Trophoblast cell (in vitro differentiated cells and primary cell): ENCODE results near the gene MAML2.

Experiments
- DNase-seq, 2 donors: peaks; one replicate each; pipeline ENCODE4 v3.0.0-alpha.2; 2016
- H2AFZ ChIP-seq: 2 replicates; pipeline ENCODE4 v1.6.1; 2013; ENCODE audit warnings: low read length, moderate library complexity, mild to moderate bottlenecking; ENCODE audit not compliant: insufficient read depth, poor library complexity
- H2AK5ac ChIP-seq: 2 replicates; pipeline ENCODE4 v1.6.1; 2013; ENCODE audit warnings: mild to moderate bottlenecking, low read length
- H2BK120ac ChIP-seq: 2 replicates; pipeline ENCODE4 v1.6.1; 2013; ENCODE audit warnings: low read length, mild to moderate bottlenecking, moderate library complexity; ENCODE audit not compliant: insufficient read depth, poor library complexity
- H2BK12ac ChIP-seq: 2 replicates; pipeline ENCODE4 v1.6.1; 2013; ENCODE audit warnings: mild to moderate bottlenecking, low read length, moderate library complexity
- H2BK5ac ChIP-seq: 2 replicates; pipeline ENCODE4 v1.6.1; 2013; ENCODE audit warnings: low read length, low read depth, moderate library complexity, mild to moderate bottlenecking; ENCODE audit not compliant: poor library complexity
- H3K14ac ChIP-seq: 2 replicates; pipeline ENCODE4 v1.6.1; 2013; ENCODE audit warnings: mild to moderate bottlenecking, low read length
- H3K18ac ChIP-seq: 2 replicates; pipeline ENCODE4 v1.6.1; 2013; ENCODE audit warnings: mild to moderate bottlenecking, low read length
- H3K23ac ChIP-seq: 2 replicates; pipeline ENCODE4 v1.6.1; 2013; ENCODE audit warnings: low read length
- H3K27ac ChIP-seq: 2 replicates; pipeline ENCODE4 v1.5.1; 2013; ENCODE audit warnings: low read depth, mild to moderate bottlenecking, inconsistent platforms, low read length, moderate library complexity
- H3K27me3 ChIP-seq: 2 replicates; pipeline ENCODE4 v1.6.1; 2013; ENCODE audit warnings: inconsistent platforms, mild to moderate bottlenecking, low read length, moderate library complexity; ENCODE audit not compliant: insufficient read depth
- H3K36me3 ChIP-seq, 2 experiments: 1 replicate in 1 of 2; 2 replicates in 1 of 2; pipeline ENCODE4 v1.6.1; 2013; ENCODE audit warnings: low read length in 2 of 2, mild to moderate bottlenecking in 2 of 2, moderate library complexity in 1 of 2; ENCODE audit not compliant: insufficient read depth in 2 of 2, control insufficient read depth in 1 of 2
- H3K4ac ChIP-seq: 2 replicates; pipeline ENCODE4 v1.6.1; 2013; ENCODE audit warnings: low read depth, mild to moderate bottlenecking, low read length, moderate library complexity
- H3K4me1 ChIP-seq, 2 experiments: 1 replicate in 1 of 2; 2 replicates in 1 of 2; pipeline ENCODE4 v1.6.1; 2013; ENCODE audit warnings: low read length in 2 of 2, mild to moderate bottlenecking in 2 of 2, moderate library complexity in 1 of 2; ENCODE audit not compliant: insufficient read depth in 2 of 2, control insufficient read depth in 1 of 2
- H3K4me2 ChIP-seq: 2 replicates; pipeline ENCODE4 v1.6.1; 2013; ENCODE audit warnings: inconsistent platforms, mild to moderate bottlenecking, low read length, moderate library complexity
- H3K4me3 ChIP-seq: 2 replicates; pipeline ENCODE4 v1.5.1; 2013; ENCODE audit warnings: mild to moderate bottlenecking, low read depth, low read length, inconsistent platforms
- H3K79me1 ChIP-seq: one replicate; pipeline ENCODE4 v1.6.1; 2013; ENCODE audit warnings: low read length
- H3K79me2 ChIP-seq: 2 replicates; pipeline ENCODE4 v1.6.1; 2013; ENCODE audit warnings: low read length, mild to moderate bottlenecking; ENCODE audit not compliant: control insufficient read depth, insufficient read depth, poor library complexity
- H3K9ac ChIP-seq: 2 replicates; pipeline ENCODE4 v1.6.1; 2013; ENCODE audit warnings: mild to moderate bottlenecking, low read length
- H3K9me3 ChIP-seq: 2 replicates; pipeline ENCODE4 v1.6.1; 2013; ENCODE audit warnings: low read depth, mild to moderate bottlenecking, control low read depth, inconsistent platforms, low read length; ENCODE audit not compliant: insufficient read depth
- H4K12ac ChIP-seq: 2 replicates; pipeline ENCODE4 v1.6.1; 2013; ENCODE audit warnings: low read depth, mild to moderate bottlenecking, low read length, moderate library complexity
- H4K8ac ChIP-seq: 2 replicates; pipeline ENCODE4 v1.6.1; 2013; ENCODE audit warnings: low read depth, mild to moderate bottlenecking, low read length, moderate library complexity
- H4K91ac ChIP-seq: one replicate; pipeline ENCODE4 v1.6.1; 2013; ENCODE audit warnings: low read depth, mild to moderate bottlenecking, low read length, moderate library complexity
- WGBS: extraction: QIAGEN DNeasy Blood & Tissue Kit; methylation state at CpG from one replicate; pipeline ENCODE4 v1.1.7; 2013; ENCODE audit warnings: missing lambda C conversion rate; ENCODE audit not compliant: insufficient read length, insufficient coverage; ENCODE audit errors: extremely low coverage; 5-methylcytosine and 5-hydroxymethylcytosine counted together

Gene MAML2

DNA sequence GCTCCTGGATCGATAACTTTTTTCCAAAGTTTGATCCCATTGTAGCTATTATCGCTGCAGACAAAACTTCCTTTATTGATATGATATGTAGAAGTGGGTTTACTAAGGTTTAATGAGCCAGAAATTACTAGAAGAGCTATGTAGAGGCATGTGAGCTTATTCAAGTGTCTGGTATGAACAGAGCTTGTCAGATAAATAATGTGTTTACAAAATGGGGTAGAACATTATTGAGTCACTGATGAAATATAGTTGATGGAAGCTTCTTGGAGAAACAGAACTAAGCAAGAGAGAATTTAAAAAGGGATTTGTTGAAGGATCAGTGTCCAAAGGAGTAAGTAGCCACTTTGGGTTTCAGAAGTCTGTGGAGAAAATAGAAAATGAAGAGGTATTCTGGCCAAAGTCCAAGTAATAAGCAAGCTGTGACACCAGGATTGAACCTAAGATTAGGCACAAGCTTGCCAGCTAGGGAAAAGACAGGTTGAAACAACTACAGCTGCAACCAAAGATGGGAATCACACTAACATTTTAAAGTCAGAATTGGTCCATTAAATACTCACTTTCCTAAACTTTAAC lies 104.3 kb downstream of the MAML2 start:
- Histone ChIP-seq H3K18ac (no peak overlapping the region), H4K91ac (no peak overlapping the region), H3K4me2 (no peak overlapping the region), H3K4ac (no peak overlapping the region), H3K4me3 (no peak overlapping the region), H4K12ac (no peak overlapping the region), H3K4me1 (peaks cover 4 to 5% of the 10 kb centered on the region in 2 experiments), H3K36me3 (peaks cover 0 to under 1% of the 10 kb centered on the region in 2 experiments), H2BK120ac (no peak overlapping the region), H2AFZ (no peak overlapping the region), H3K14ac (no peak overlapping the region), H3K79me1 (peaks cover 8% of the 10 kb centered on the region), H2AK5ac (no peak overlapping the region), H3K79me2 (peaks cover 2% of the 10 kb centered on the region), H2BK12ac (no peak overlapping the region), H3K9me3 (no peaks in the 10 kb centered on the region), H3K23ac (no peak overlapping the region), H4K8ac (peak overlapping the region; percentile 19), H2BK5ac (no peak overlapping the region), H3K27ac (no peak overlapping the region), H3K9ac (no peak overlapping the region), H3K27me3 (no peaks in the 10 kb centered on the region)
- no peak for DNase-seq
- no CpG with 5 or more reads among the region's 2 CpGs for WGBS

DNA sequence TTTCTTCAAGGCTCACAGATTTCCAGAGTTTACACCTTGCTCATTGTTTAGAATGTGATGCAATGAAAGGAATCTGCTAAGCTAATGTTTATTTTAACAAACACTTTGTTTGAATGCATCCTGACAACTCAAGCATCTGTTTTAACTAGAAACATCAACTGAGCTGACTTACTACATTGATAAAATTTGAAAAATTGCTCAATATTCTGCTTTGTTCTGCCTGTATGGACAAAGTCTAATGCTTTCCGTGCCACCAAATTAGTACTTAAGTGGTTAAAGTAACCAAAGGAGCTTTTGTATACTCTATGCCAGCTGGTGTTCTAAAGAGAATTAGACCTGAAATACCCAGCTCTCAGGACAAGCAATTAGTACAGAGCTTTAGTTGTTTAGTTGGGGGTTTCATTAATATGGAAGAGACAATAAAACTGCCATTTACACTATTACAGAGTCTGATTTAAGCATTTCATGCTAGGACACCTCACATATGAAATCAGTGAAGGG lies 105.2 kb downstream of the MAML2 start:
- H3K36me3 ChIP-seq, result peaks cover 0 to 4% of the 10 kb centered on the region in 2 experiments
- no peak overlapping the region for H3K4ac ChIP-seq
- H3K9me3 ChIP-seq, result no peaks in the 10 kb centered on the region
- no peak overlapping the region for H3K4me2 ChIP-seq
- no peak overlapping the region for H4K8ac ChIP-seq
- no peak overlapping the region for H4K91ac ChIP-seq
- H3K27ac ChIP-seq, result no peak overlapping the region
- no peak overlapping the region for H4K12ac ChIP-seq
- peaks cover 3 to 5% of the 10 kb centered on the region in 2 experiments for H3K4me1 ChIP-seq
- no peak overlapping the region for H3K14ac ChIP-seq
- no peak overlapping the region for H3K4me3 ChIP-seq
- no peaks in the 10 kb centered on the region for H3K27me3 ChIP-seq
- no peak overlapping the region for H2AK5ac ChIP-seq
- H2BK120ac ChIP-seq, result no peak overlapping the region
- no peak overlapping the region for H2BK5ac ChIP-seq
- peaks cover 5% of the 10 kb centered on the region for H3K79me1 ChIP-seq
- H3K79me2 ChIP-seq, result peaks cover 2% of the 10 kb centered on the region
- no peak overlapping the region for H3K23ac ChIP-seq
- H3K18ac ChIP-seq, result no peak overlapping the region
- no peak overlapping the region for H2BK12ac ChIP-seq
- no peak overlapping the region for H2AFZ ChIP-seq
- no peak for DNase-seq
- no peak overlapping the region for H3K9ac ChIP-seq
- WGBS, result no CpG with 5 or more reads among the region's 1 CpG

DNA sequence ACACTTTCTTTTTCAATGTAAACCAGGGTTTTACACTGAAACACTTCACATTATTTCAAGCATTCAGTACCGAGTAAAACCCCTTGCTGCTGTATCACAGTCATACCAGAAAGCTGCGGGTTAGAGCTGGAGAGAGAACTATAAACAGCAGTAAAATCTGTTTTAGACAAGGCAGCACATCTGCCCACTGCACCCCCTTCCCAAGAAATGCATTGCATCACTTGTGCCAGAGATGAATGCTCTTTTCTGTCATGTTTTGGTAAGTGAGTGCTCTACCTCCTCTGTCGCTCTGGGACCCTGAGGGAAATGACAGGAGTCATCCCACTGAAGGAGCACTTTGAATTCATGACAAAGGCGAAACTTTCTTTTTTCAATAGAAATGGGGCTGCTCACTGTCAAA lies 107.2 kb downstream of the MAML2 start:
- Histone ChIP-seq H2BK5ac (no peak overlapping the region), H2BK120ac (peak overlapping the region; percentile 66), H3K27me3 (no peaks in the 10 kb centered on the region), H3K14ac (no peak overlapping the region), H3K9ac (no peak overlapping the region), H3K9me3 (no peaks in the 10 kb centered on the region), H3K4me3 (no peak overlapping the region), H3K4ac (peak overlapping the region; percentile 55), H4K91ac (peak overlapping the region; percentile 11), H3K4me2 (no peak overlapping the region), H2BK12ac (peak overlapping the region; percentile 6), H4K12ac (no peak overlapping the region), H3K23ac (no peak overlapping the region), H3K4me1 (peaks cover 3% of the 10 kb centered on the region in 2 experiments), H3K36me3 (peaks cover 2 to 4% of the 10 kb centered on the region in 2 experiments), H3K18ac (peak overlapping the region; percentile 57), H3K27ac (peak overlapping the region; percentile 44), H2AK5ac (no peak overlapping the region), H4K8ac (no peak overlapping the region), H3K79me1 (peaks cover 8% of the 10 kb centered on the region), H2AFZ (no peak overlapping the region), H3K79me2 (peaks cover 2% of the 10 kb centered on the region)
- WGBS, result no CpG with 5 or more reads among the region's 4 CpGs
- no peak for DNase-seq

DNA sequence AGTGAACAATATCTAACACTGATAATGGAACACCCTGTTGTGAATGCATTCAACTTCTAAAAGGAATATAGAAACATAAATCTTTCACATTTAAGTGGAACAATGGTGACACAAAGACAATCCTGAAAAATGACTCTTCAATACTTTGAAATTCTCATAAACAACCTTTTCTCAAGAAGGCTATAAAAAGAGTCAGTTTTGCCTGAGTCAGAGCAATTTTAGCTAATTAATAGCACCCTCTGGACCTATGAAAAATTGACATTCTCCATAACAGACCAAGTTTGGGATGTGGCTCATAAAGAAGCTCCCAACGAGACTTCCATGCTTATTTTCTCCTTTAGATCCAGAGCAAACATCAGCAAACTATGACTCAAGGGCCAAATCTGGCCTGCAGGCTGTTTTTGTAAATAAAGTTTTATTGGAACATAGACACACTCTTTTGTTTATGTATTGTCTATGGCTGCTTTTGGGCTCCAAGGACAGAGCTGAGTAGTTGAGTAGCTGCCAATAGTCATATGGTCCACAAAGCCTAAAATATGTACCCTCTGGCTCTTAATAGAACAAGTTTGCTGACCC lies 108.0 kb downstream of the MAML2 start:
- Histone ChIP-seq H3K14ac (no peak overlapping the region), H2BK12ac (no peak overlapping the region), H4K91ac (no peak overlapping the region), H4K12ac (no peak overlapping the region), H3K4me3 (no peak overlapping the region), H3K27ac (no peak overlapping the region), H3K27me3 (no peaks in the 10 kb centered on the region), H4K8ac (no peak overlapping the region), H3K4ac (no peak overlapping the region), H3K4me1 (peaks cover 3% of the 10 kb centered on the region in 2 experiments), H2AFZ (no peak overlapping the region), H3K9ac (no peak overlapping the region), H3K4me2 (no peak overlapping the region), H3K9me3 (no peaks in the 10 kb centered on the region), H3K36me3 (peaks cover 2 to 4% of the 10 kb centered on the region in 2 experiments), H2BK5ac (no peak overlapping the region), H3K79me2 (peaks cover 2% of the 10 kb centered on the region), H3K23ac (no peak overlapping the region), H2AK5ac (no peak overlapping the region), H2BK120ac (no peak overlapping the region), H3K18ac (no peak overlapping the region), H3K79me1 (peaks cover 8% of the 10 kb centered on the region)
- DNase-seq, result no peak
- WGBS, result no CpG with 5 or more reads among the region's 1 CpG
